ENCODE results near the gene MTMR11. TPM values are rescaled to one million over a fixed set of nuclear protein-coding genes. Genes with fewer than 3 reads are reported as not detected.
A peak's percentile ranks its signal among the peaks of the same experiment; 100 is the strongest.
"Not testable (repeated sequence)": the region's sequence is repeated elsewhere in the genome, so short reads cannot be mapped to it uniquely, and the experiment has no call there.

The MTMR11 gene
- total RNA-seq, 1 donor from 2014 or later = 16.9 TPM

- DNase-seq (ENCODE audit: extremely low spot score in 2 of 2) = no peak
- TF ChIP-seq CTCF (IDR thresholded peaks at IDR 0.05) (no peak), POLR2AphosphoS5 (IDR thresholded peaks at IDR 0.05; ENCODE audit: insufficient read depth in 1 of 2, low read depth in 1 of 2) (no peak), POLR2A (IDR thresholded peaks at IDR 0.05) (no peak)
- Histone ChIP-seq H3K36me3 (peaks cover 0 to 38% of the 10 kb centered on the region in 2 donors), H3K4me3 (no peak overlapping the region), H3K27me3 (no peaks in the 10 kb centered on the region), H3K9me3 (no peaks in the 10 kb centered on the region), H3K4me1 (no peaks in the 10 kb centered on the region), H3K27ac (no peak overlapping the region)
- intact Hi-C loops (cut with DNase I) = no loop called here
Measured at GRCh38 chr1:149949911-149950310, 13.2 kb upstream of the MTMR11 start.

GRCh38 chr1:149945206-149945605 lies 8.5 kb upstream of the MTMR11 start:
- Histone ChIP-seq H3K4me3 (no peak overlapping the region), H3K9me3 (no peaks in the 10 kb centered on the region), H3K27me3 (no peaks in the 10 kb centered on the region), H3K36me3 (peaks cover 0 to 46% of the 10 kb centered on the region in 2 donors), H3K4me1 (peaks cover 5% of the 10 kb centered on the region), H3K27ac (no peak overlapping the region)
- no peak for DNase-seq (ENCODE audit: extremely low spot score in 2 of 2)
- TF ChIP-seq CTCF (IDR thresholded peaks at IDR 0.05) = no peak
- intact Hi-C loops (cut with DNase I) = no loop called here

GRCh38 chr1:149942885-149943284 lies 6.2 kb upstream of the MTMR11 start:
- Histone ChIP-seq H3K4me3 (no peak overlapping the region), H3K9me3 (no peaks in the 10 kb centered on the region), H3K36me3 (peaks cover 0 to 36% of the 10 kb centered on the region in 2 donors), H3K27me3 (no peaks in the 10 kb centered on the region), H3K4me1 (peaks cover 19% of the 10 kb centered on the region), H3K27ac (peak overlapping the region; percentile 43)
- no peak for TF ChIP-seq POLR2A (IDR thresholded peaks at IDR 0.05)
- no peak for TF ChIP-seq POLR2AphosphoS5 (IDR thresholded peaks at IDR 0.05; ENCODE audit: insufficient read depth in 1 of 2, low read depth in 1 of 2)
- intact Hi-C loops (cut with DNase I) = no loop called here
- no peak for DNase-seq (ENCODE audit: extremely low spot score in 2 of 2)

- H3K4me3 ChIP-seq = no peak overlapping the region
- peaks cover 26% of the 10 kb centered on the region for H3K4me1 ChIP-seq
- intact Hi-C loops (cut with DNase I) = no loop called here
- TF ChIP-seq POLR2A (IDR thresholded peaks at IDR 0.05) (no peak), POLR2AphosphoS5 (IDR thresholded peaks at IDR 0.05; ENCODE audit: insufficient read depth in 1 of 2, low read depth in 1 of 2) (no peak), CTCF (IDR thresholded peaks at IDR 0.05) (no peak)
- peak overlapping the region; percentile 43 for H3K27ac ChIP-seq
- DNase-seq (ENCODE audit: extremely low spot score in 2 of 2) = no peak
- peaks cover 0 to 31% of the 10 kb centered on the region in 2 donors for H3K36me3 ChIP-seq
- H3K9me3 ChIP-seq = no peaks in the 10 kb centered on the region
- no peaks in the 10 kb centered on the region for H3K27me3 ChIP-seq
Measured at GRCh38 chr1:149942207-149942606, 5.5 kb upstream of the MTMR11 start.

- no peak for DNase-seq (ENCODE audit: extremely low spot score in 2 of 2)
- intact Hi-C loops (cut with DNase I) = no loop called here
- Histone ChIP-seq H3K4me3 (no peak overlapping the region), H3K9me3 (no peaks in the 10 kb centered on the region), H3K36me3 (peaks cover 0 to 15% of the 10 kb centered on the region in 2 donors), H3K4me1 (peaks cover 39% of the 10 kb centered on the region), H3K27ac (peak overlapping the region; percentile 93), H3K27me3 (no peaks in the 10 kb centered on the region)
- TF ChIP-seq CTCF (IDR thresholded peaks at IDR 0.05) = no peak
Measured at GRCh38 chr1:149940427-149940826, 3.7 kb upstream of the MTMR11 start.

GRCh38 chr1:149938668-149939003 lies 2.0 kb upstream of the MTMR11 start:
- peaks cover 52% of the 10 kb centered on the region for H3K4me1 ChIP-seq
- DNase-seq (ENCODE audit: extremely low spot score in 2 of 2); intact Hi-C loops (cut with DNase I); H3K9me3 ChIP-seq; H3K27me3 ChIP-seq; H3K36me3 ChIP-seq: not testable (repeated sequence)
- peak overlapping the region; percentile 7 to 20 for H3K4me3 ChIP-seq
- H3K27ac ChIP-seq = peak overlapping the region; percentile 93
